GM19351 (cell line): Measurements from ENCODE around the gene MAGEA1.
A peak's percentile ranks its signal among the peaks of the same experiment; 100 is the strongest.
"Not testable (repeated sequence)": the region's sequence is repeated elsewhere in the genome, so short reads cannot be mapped to it uniquely, and the experiment has no call there.

Experiments used
- ATAC-seq: cut with Tn5 transposase; IDR thresholded peaks from one replicate; pipeline ENCODE4 v1.9.1; 2021; ENCODE audit warnings: mild to moderate bottlenecking, moderate library complexity; ENCODE audit not compliant: unreplicated experiment

MAGEA1 gene

GRCh38 chrX:153179131-153179530 lies at the start of gene MAGEA1:
MAGEA1 (plus strand) TSS chrX:153179284; CDS start chrX:153182390, 3,106 bp downstream.
- ATAC-seq, result no peak

GRCh38 chrX:153132924-153133323 lies 46.2 kb upstream of the MAGEA1 start:
- ATAC-seq, result not testable (repeated sequence)

DNA sequence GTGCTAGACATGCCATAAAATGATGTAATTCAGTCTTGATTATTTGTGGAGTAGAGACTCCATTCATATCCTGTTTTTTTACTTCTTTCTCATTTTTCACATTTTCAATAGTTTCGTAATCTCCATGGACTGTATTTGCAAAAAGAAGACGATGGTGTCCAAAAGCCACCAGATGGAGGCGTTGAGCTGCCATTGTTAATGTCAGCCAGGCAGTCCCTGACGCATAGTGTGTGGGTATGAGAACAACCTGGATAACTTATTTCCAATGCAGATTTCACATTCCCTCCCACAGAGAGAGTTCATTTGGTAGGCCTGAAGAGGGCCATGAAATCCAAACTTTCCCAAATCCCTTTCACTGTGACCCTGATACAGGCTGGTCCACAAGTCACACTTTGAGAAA lies 40.0 kb upstream of the MAGEA1 start:
- peak; percentile 56 for ATAC-seq

DNA sequence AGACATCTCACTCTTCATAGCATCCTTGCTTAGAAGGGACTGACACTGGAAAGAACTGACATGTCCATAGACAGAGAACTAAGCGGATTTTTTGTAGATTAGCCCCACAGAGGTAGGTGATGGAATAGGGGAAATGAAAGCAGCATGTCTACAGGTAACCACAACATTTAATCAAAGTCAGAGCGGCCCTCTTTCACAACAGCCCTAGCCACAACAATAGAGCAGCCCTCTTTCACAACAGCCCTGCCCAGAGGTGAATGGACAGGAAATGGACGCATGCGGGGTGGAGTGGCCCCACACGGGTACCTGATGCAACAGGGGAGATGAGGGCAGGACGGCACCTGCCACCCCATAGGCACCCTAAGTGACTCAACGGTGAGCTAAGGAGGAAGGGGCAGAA lies 32.8 kb upstream of the MAGEA1 start:
- ATAC-seq, result not testable (repeated sequence)

- no peak for ATAC-seq
These were observed 25.6 kb upstream of the MAGEA1 start for GRCh38 chrX:153153516-153153915.

- no peak for ATAC-seq
These were observed 21.6 kb upstream of the MAGEA1 start for GRCh38 chrX:153157450-153157849.

GRCh38 chrX:153158319-153158718 lies 20.8 kb upstream of the MAGEA1 start:
- ATAC-seq, result no peak

DNA sequence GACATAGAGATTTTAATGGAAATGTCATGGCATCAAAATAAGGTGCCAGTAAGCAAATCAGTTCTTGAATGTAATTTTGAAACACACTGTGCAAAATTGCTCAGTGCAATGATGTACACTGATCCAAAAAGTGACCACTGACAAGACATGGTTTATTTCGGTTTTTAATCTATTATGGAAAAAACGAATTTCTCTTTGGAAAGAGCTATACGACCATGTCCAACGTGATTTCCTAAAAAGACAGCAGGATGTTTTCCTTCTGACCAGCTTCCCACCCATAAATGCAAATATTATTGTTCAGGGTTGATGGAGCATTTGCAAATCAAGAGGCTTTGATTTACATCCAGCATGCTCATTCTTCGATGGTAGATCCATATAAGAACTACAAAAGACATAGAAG lies 17.1 kb upstream of the MAGEA1 start:
- no peak for ATAC-seq

- no peak for ATAC-seq
These were observed 14.4 kb upstream of the MAGEA1 start for GRCh38 chrX:153164733-153165132.

- ATAC-seq, result not testable (repeated sequence)
These were observed 10.7 kb upstream of the MAGEA1 start for GRCh38 chrX:153168423-153168822.

DNA sequence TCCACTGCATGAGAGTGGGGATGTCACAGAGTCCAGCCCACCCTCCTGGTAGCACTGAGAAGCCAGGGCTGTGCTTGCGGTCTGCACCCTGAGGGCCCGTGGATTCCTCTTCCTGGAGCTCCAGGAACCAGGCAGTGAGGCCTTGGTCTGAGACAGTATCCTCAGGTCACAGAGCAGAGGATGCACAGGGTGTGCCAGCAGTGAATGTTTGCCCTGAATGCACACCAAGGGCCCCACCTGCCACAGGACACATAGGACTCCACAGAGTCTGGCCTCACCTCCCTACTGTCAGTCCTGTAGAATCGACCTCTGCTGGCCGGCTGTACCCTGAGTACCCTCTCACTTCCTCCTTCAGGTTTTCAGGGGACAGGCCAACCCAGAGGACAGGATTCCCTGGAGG lies 2.7 kb downstream of the MAGEA1 start:
- ATAC-seq, result no peak

DNA sequence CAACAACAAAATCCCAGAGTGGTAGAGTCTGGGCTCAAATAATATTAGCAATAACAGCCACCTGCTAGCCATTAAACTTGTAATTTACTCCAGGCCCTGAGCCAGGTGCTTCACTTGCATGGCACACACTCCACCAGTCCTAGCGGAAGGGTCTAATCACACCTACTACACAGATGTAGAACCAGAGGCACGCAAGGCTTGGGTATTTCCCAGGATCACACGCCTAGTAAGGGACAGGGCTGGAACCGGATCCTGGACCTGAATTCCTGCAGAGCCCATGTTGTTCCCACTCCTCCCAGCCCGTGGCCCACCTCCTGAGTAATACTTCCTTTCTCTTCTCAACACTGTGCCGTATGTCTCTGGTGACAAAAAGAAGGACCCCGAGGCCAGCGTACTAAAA lies 5.7 kb downstream of the MAGEA1 start:
- ATAC-seq, result no peak

- ATAC-seq, result no peak
These were observed 11.3 kb downstream of the MAGEA1 start for GRCh38 chrX:153190381-153190780.

DNA sequence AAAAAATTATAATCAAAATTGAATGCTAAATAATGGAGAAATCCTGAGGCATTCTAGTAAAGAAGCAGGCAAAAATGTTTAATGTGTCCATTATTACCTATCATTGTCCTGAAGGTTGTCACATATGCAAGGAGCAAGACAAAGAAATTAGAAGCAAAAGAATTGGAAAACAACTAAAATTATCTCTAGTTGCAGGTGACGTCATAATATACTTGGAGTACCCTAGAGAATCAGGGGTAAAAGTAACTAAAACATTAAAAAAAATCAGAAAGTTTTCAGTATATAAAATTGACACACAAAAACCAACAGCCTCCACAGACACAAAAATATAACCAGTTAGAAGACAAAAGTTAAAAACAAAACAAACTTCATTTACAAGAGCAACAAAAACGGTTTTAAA lies 21.4 kb downstream of the MAGEA1 start:
- ATAC-seq, result no peak

DNA sequence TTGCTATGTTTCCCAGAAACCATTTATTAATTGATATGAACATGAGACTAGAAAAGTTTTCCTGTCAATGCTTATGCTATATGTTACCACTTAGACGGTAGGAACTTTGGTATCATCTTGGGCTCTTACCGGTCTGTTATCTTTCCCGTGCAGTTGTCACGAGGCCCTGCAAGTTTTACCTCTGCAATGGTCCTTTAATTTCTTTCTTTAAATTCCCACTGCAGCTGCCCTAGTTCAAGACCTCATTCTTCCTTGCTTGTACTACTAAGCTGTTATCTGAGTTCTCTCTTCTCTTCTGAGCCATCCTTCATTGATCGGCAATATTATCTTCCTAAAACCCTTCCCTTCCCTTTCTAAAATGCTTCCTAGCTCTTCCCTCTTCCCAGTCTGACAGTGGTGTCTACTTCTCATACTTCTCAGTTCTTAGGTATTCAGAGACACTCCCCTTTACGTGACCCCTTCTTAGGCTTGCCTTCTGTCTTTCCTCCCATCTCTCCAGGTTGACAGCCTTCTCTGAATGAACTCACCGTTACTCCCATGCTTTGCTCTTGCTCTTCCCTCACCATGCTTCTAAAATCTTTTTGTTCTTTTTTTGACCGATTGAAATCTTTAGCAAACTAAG lies 27.5 kb downstream of the MAGEA1 start:
- no peak for ATAC-seq

DNA sequence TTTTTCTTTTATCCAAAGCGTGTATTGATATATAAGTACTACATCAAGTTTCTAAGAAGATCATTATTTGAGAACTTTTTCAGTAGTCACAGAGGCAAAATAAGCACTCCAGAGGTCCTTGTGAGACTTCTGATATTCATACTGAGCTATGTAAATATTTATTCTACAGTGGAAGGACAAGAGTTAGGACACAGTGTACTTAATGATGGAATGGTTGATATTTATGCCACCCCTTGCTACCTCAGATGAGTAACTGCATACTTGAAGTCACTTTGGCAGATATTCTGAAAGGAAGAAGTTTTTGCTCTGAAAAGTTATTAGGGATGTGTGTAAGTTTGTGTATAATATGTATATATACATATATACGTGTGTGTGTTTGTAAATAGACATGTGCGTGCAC lies 30.3 kb downstream of the MAGEA1 start:
- no peak for ATAC-seq

DNA sequence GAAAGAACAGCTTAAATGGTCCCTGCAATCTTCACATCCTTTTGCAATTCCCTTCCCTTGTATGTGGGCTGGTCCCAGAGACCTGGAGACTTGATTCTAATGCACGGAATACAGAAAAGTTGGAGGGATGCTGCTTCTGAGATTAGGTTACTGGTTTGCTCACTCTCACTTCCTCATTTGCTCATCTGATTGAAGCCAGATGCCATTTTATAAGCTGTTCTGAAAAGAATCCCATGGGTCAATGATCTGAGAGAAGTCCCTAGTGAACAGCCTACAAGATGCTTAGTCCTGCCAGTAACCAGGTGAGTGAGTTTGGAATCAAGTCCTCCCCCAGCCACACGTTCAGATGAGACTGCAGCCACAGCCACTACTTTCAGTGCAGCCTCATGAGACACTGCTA lies 35.9 kb downstream of the MAGEA1 start:
- ATAC-seq, result peak; percentile 74

GRCh38 chrX:153216926-153217325 lies 37.8 kb downstream of the MAGEA1 start:
- ATAC-seq, result no peak

GRCh38 chrX:153225438-153226098 lies 46.5 kb downstream of the MAGEA1 start:
- no peak for ATAC-seq

DNA sequence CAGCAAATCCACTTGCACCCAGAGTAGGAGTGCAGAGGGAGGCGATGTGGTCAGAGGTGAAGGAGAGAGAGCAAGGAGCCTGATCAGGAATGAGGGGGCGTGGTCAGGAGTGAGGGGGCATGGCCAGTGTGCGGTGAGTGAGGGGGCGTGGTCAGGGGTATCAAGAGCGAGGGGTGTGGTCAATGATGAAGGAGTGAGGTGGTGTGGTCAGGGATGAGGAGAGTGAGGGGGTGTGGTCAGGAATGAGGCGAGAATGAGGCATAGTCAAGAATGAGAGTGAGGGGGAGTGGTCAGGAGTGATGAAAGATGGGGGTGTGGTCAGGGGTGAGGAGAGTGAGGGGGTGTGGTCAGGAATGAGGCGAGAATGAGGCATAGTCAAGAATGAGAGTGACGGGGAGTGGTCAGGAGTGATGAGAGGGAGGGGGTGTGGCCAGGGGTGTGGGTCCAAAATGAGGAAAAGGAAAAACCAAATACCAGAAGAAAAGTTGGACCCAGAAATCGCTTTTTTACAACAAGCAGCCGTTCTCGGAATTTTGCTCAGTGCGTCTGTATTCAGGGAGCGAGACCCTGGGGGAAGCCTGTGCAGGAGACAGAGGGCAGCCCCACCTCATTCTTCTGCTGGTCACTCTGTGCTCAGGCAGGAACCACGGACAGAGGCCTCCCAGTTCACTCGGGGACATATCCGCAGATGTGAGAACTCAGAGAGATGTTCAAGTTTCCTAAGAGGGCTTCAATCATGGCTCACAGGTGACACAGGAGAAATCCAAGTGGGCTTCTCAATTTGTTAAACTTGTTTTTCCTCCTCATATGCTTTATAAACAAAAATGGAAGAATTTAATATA lies 47.5 kb downstream of the MAGEA1 start:
- no peak for ATAC-seq
